GM12878 (cell line): ENCODE data around the gene ULK4. TPM values are rescaled to one million over a fixed set of nuclear protein-coding genes. Genes with fewer than 3 reads are reported as not detected.

Source experiments
- ATAC-seq: fragments of 200-7000 bp; cut with Tn5 transposase; 3 replicates; pipeline ENCODE4 v1.9.1; 2020; ENCODE audit warnings: mild to moderate bottlenecking, moderate library complexity
- BruUV-seq: library from RNA; stranded (reverse); fragments of 400-500 nt; replicated peaks from 2 replicates; lab custom pipeline; 2021; lab: Mats Ljungman, UMichigan
- CTCF ChIA-PET: fragments of 300-600 bp; sonication (Branson Sonifier 250); formaldehyde crosslinking; extraction: SDS; loops from one replicate; lab custom pipeline; 2021; ENCODE audit warnings: inconsistent platforms; lab: Yijun Ruan, JAX
- POLR2A ChIA-PET: fragments of 350-600 bp; formaldehyde crosslinking; extraction: SDS; loops from one replicate; lab custom pipeline; 2021; ENCODE audit warnings: inconsistent platforms; lab: Charles Lee
- RAD21 ChIA-PET: fragments of 300-600 bp; sonication (Branson Sonifier 250); formaldehyde crosslinking; loops from one replicate; lab custom pipeline; 2023; ENCODE audit warnings: antibody characterized with exemption; ENCODE audit not compliant: unreplicated experiment; lab: Charles Lee
- SMC1A ChIA-PET: fragments of 300-600 bp; sonication (Branson Sonifier 250); formaldehyde crosslinking; loops from one replicate; lab custom pipeline; 2023; ENCODE audit not compliant: unreplicated experiment, uncharacterized antibody; lab: Charles Lee
- DNase-seq: peaks from one replicate; pipeline ENCODE4 v3.0.0-alpha.2; 2011; ENCODE audit warnings: low read depth, low spot score
- FAIRE-seq: peaks from 3 replicates; lab custom pipeline; 2011; peaks lifted over from hg19 to GRCh38; lab: Jason Lieb, UNC
- H2AFZ ChIP-seq: 2 replicates; pipeline ENCODE4 v1.6.0; 2011; ENCODE audit warnings: low read depth, low read length, control low read depth; ENCODE audit not compliant: control insufficient read depth
- H3K27ac ChIP-seq: 2 replicates; pipeline ENCODE4 v1.5.1; 2011; ENCODE audit warnings: control low read depth; ENCODE audit not compliant: control insufficient read depth, insufficient read depth
- H3K27me3 ChIP-seq, 2 experiments: replicated peaks in 1 of 2; 2 replicates each; pipeline versions ENCODE4 v1.6.0 to v1.6.1; 2011; ENCODE audit warnings: low read length in 1 of 2; ENCODE audit not compliant: control insufficient read depth in 2 of 2, insufficient read depth in 2 of 2
- H3K36me3 ChIP-seq, 2 experiments: 2 replicates each; pipeline ENCODE4 v1.5.1; 2011; ENCODE audit warnings: low read length in 1 of 2; ENCODE audit not compliant: control insufficient read depth in 2 of 2, insufficient read depth in 2 of 2
- H3K4me1 ChIP-seq: 2 replicates; pipeline ENCODE4 v1.6.1; 2011; ENCODE audit warnings: mild to moderate bottlenecking, low read length, moderate library complexity, mixed read lengths; ENCODE audit not compliant: control insufficient read depth, insufficient read depth
- H3K4me2 ChIP-seq: 2 replicates; pipeline ENCODE4 v1.6.0; 2011; ENCODE audit warnings: control low read depth; ENCODE audit not compliant: control insufficient read depth, insufficient read depth
- H3K4me3 ChIP-seq: fragments of 200-600 bp; sonication (generic); 2 replicates; pipeline ENCODE4 v1.5.1; 2016
- H3K79me2 ChIP-seq: 2 replicates; pipeline ENCODE4 v1.6.0; 2011; ENCODE audit warnings: low read length; ENCODE audit not compliant: control insufficient read depth, insufficient read depth
- H3K9ac ChIP-seq: 2 replicates; pipeline ENCODE4 v1.8.0; 2011; ENCODE audit warnings: low read length, control low read depth, mixed read lengths; ENCODE audit not compliant: control insufficient read depth, insufficient read depth
- H3K9me3 ChIP-seq: replicated peaks from 3 replicates; pipeline ENCODE4 v1.5.1; 2011; ENCODE audit warnings: mild to moderate bottlenecking, low read length; ENCODE audit not compliant: control insufficient read depth, insufficient read depth
- H4K20me1 ChIP-seq: 2 replicates; pipeline ENCODE4 v1.6.0; 2011; ENCODE audit not compliant: control insufficient read depth, insufficient read depth
- BCL11A ChIP-seq: IDR thresholded peaks from 2 replicates; pipeline ENCODE4 v1.6.1; 2011; ENCODE audit warnings: low read depth, low read length
- CBFB ChIP-seq: IDR thresholded peaks from 2 replicates; pipeline ENCODE4 v1.6.1; 2016; ENCODE audit warnings: antibody characterized with exemption, low read depth
- EED ChIP-seq: sonication (generic); IDR thresholded peaks from 2 replicates; pipeline ENCODE4 v1.6.1; 2016; ENCODE audit warnings: antibody characterized with exemption, low read depth
- HDGF ChIP-seq: fragments of 450-650 bp; IDR thresholded peaks from 2 replicates; pipeline ENCODE4 v1.6.1; 2016; ENCODE audit warnings: antibody characterized with exemption
- IRF4 ChIP-seq: IDR thresholded peaks from 2 replicates; pipeline ENCODE4 v1.6.1; 2011; ENCODE audit warnings: low read depth, low read length
- KDM1A ChIP-seq: fragments of 200-600 bp; sonication (generic); IDR thresholded peaks from 2 replicates; pipeline ENCODE4 v1.6.1; 2016; ENCODE audit warnings: borderline replicate concordance
- MYC ChIP-seq: IDR thresholded peaks from 2 replicates; pipeline ENCODE4 v1.6.1; 2011; ENCODE audit warnings: mild to moderate bottlenecking, low read length, moderate library complexity, inconsistent platforms; ENCODE audit not compliant: insufficient read depth, insufficient replicate concordance, insufficient read length, severe bottlenecking
- PKNOX1 ChIP-seq: fragments of 450-650 bp; IDR thresholded peaks from 2 replicates; pipeline ENCODE4 v1.6.1; 2016; ENCODE audit warnings: mild to moderate bottlenecking
- POU2F2 ChIP-seq: IDR thresholded peaks from 3 replicates; pipeline ENCODE4 v1.6.1; 2011; ENCODE audit warnings: low read depth, mild to moderate bottlenecking, low read length, borderline replicate concordance
- SMAD5 ChIP-seq: IDR thresholded peaks from 2 replicates; pipeline ENCODE4 v1.6.1; 2016; ENCODE audit warnings: antibody characterized with exemption, low read depth
- SREBF1 ChIP-seq: IDR thresholded peaks from 2 replicates; pipeline ENCODE4 v1.6.1; 2012; ENCODE audit warnings: mild to moderate bottlenecking, low read length
- SREBF2 ChIP-seq: IDR thresholded peaks from 2 replicates; pipeline ENCODE4 v1.6.1; 2012; ENCODE audit warnings: mild to moderate bottlenecking, low read length
- TBL1XR1 ChIP-seq: IDR thresholded peaks from 2 replicates; pipeline ENCODE4 v1.6.1; 2012; ENCODE audit warnings: low read depth, low read length, improper control_type of control experiment
- TCF3 ChIP-seq: IDR thresholded peaks from 2 replicates; pipeline ENCODE4 v1.6.1; 2012; ENCODE audit warnings: low read depth, mild to moderate bottlenecking, low read length, borderline replicate concordance; ENCODE audit not compliant: insufficient read depth
- WGBS: methylation state at CpG from one replicate; pipeline ENCODE4 v1.1.6; 2016; ENCODE audit warnings: low lambda C conversion rate; ENCODE audit not compliant: insufficient replicate concordance, insufficient coverage; ENCODE audit errors: missing lambda C conversion rate; 5-methylcytosine and 5-hydroxymethylcytosine counted together
- in situ Hi-C: fragments of 300-500 bp; cut with MboI; formaldehyde crosslinking; loops from 9 replicates; pipeline ENCODE4 v1.14.3; 2018; ENCODE audit warnings: mixed read lengths
- intact Hi-C: fragments of 100-400 bp; cut with micrococcal nuclease; formaldehyde crosslinking; loops from one replicate; pipeline ENCODE4 v1.14.2; 2022; ENCODE audit not compliant: unreplicated experiment
- polyA plus RNA-seq, 11 experiments: library from polyadenylated mRNA; depleted of rRNA in 4 of 11; unstranded in 6 of 11; stranded (reverse) in 5 of 11; fragments of >200 nt; fragmentation: Nextera tagmentation in 4 of 11; fragmentation: Illumina TruSeq in 1 of 11; extraction: Ambion mirVana in 4 of 11; extraction: Trizol in 1 of 11; gene quantifications; 1 replicate in 1 of 11; 2 replicates in 10 of 11; pipeline versions ENCODE4 v1.2.1 to v1.2.3, GENCODE V29; 2011 to 2016; ENCODE audit warnings: inconsistent platforms in 2 of 11, missing spikeins in 2 of 11, low read depth in 1 of 11
- total RNA-seq, 4 experiments: library from RNA; depleted of rRNA in 3 of 4; stranded (reverse); fragments of >200 nt in 3 of 4; fragmentation: Illumina TruSeq in 1 of 4; extraction: Trizol in 1 of 4; gene quantifications; 2 replicates each; pipeline versions ENCODE4 v1.2.1 to v1.2.3, GENCODE V29; 2013 to 2021
- TF ChIP-seq, protein P1 (sequence below): fragments of 450-650 bp; IDR thresholded peaks from 2 replicates; pipeline ENCODE4 v1.6.1; 2017; ENCODE audit warnings: mild to moderate bottlenecking, moderate library complexity

Gene ULK4
- total and polyA plus RNA-seq, 10 of the 15 experiments (the other 5 are each of a cell fraction or from before 2014, with no cell fraction given) = 3.5 to 7.6 (median 6.3) TPM

DNA sequence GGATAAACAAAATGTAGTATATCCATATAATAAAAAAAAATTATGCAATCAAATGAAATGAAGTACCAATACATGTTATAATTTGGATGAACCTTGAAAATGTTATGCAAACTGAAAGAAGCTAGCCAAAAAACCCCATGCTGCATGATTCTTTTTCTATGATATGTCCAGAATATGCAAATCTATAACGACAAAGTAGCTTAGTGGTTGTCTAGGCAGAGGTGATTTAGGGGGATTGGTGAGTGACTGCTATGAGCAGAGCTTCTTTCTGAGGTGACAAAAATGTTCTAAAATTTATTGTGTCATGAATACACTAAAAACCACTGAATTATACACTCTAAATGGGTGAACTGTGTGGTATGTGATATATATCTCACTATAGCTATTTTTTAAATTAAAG is 438.0 kb downstream of the ULK4 start:
- CTCF ChIA-PET = interaction anchor here (0.6 kb wide), 1 partner anchor 124 kb away, joined by 4 read pairs; no protein-coding TSS in a partner anchor
- RAD21 ChIA-PET = no interaction called here
- ATAC-seq (peak; percentile 48), DNase-seq (no peak), FAIRE-seq (no peak)
- H3K36me3 ChIP-seq = no peaks in the 10 kb centered on the region
- H2AFZ ChIP-seq = no peak overlapping the region
- 39% methylated on average over 1 of the region's 1 CpG for WGBS
- no peaks in the 10 kb centered on the region for H4K20me1 ChIP-seq
- POLR2A ChIA-PET = no interaction called here
- TF ChIP-seq PKNOX1 (peak; percentile 44; the same call in 1 of the 2 replicates), CBFB (no peak), POU2F2 (peak; percentile 50; the same call in 1 of the 3 replicates), SREBF1 (no peak), SMAD5 (no peak)
- H3K4me3 ChIP-seq = no peak overlapping the region
- BruUV-seq = no TSS peak
- no peaks in the 10 kb centered on the region for H3K9me3 ChIP-seq
- in situ Hi-C loops = no loop called here
- peaks cover 39% of the 10 kb centered on the region for H3K4me1 ChIP-seq
- no peak overlapping the region for H3K4me2 ChIP-seq
- no peaks in the 10 kb centered on the region for H3K79me2 ChIP-seq
- intact Hi-C loops = no loop called here
- H3K27ac ChIP-seq = no peak overlapping the region
- H3K27me3 ChIP-seq = no peaks in the 10 kb centered on the region
- no peak overlapping the region for H3K9ac ChIP-seq
- SMC1A ChIA-PET = no interaction called here

GRCh38 chr3:41522612-41523011 is 439.3 kb downstream of the ULK4 start:
- CTCF ChIA-PET = no interaction called here
- POLR2A ChIA-PET = interaction anchor here (0.6 kb wide), 1 partner anchor 303 kb away, joined by 7 read pairs; no protein-coding TSS in a partner anchor
- no peaks in the 10 kb centered on the region for H3K79me2 ChIP-seq
- peak overlapping the region; percentile 3 for H3K27ac ChIP-seq
- peak overlapping the region; percentile 32 for H3K4me2 ChIP-seq
- no peak overlapping the region; the same call in 1 of the 2 replicates for H2AFZ ChIP-seq
- RAD21 ChIA-PET = no interaction called here
- no peak overlapping the region for H3K9ac ChIP-seq
- H3K27me3 ChIP-seq = no peaks in the 10 kb centered on the region
- ATAC-seq (peak; percentile 78), FAIRE-seq (peak; percentile 70), DNase-seq (peak; percentile 53)
- intact Hi-C loops (no loop called here), in situ Hi-C loops (no loop called here)
- H3K4me1 ChIP-seq = peaks cover 39% of the 10 kb centered on the region
- H4K20me1 ChIP-seq = no peaks in the 10 kb centered on the region
- no peaks in the 10 kb centered on the region for H3K36me3 ChIP-seq
- no peaks in the 10 kb centered on the region for H3K9me3 ChIP-seq
- BruUV-seq = no TSS peak
- H3K4me3 ChIP-seq = peak overlapping the region; percentile 18; the same call in 1 of the 2 replicates
- WGBS = 23% methylated on average over 2 of the region's 2 CpGs
- SMC1A ChIA-PET = no interaction called here
- TF ChIP-seq BCL11A = 0 out of 2 replicates have a peak, but pooled peaks have one; percentile 30
- TF ChIP-seq KDM1A = no peak
- no peak for TF ChIP-seq HDGF
- peak; percentile 70; the same call in 1 of the 2 replicates for TF ChIP-seq EED
- TF ChIP-seq TCF3 = peak; percentile 95
- TF ChIP-seq TBL1XR1 = no peak
- TF ChIP-seq, protein P1, sequence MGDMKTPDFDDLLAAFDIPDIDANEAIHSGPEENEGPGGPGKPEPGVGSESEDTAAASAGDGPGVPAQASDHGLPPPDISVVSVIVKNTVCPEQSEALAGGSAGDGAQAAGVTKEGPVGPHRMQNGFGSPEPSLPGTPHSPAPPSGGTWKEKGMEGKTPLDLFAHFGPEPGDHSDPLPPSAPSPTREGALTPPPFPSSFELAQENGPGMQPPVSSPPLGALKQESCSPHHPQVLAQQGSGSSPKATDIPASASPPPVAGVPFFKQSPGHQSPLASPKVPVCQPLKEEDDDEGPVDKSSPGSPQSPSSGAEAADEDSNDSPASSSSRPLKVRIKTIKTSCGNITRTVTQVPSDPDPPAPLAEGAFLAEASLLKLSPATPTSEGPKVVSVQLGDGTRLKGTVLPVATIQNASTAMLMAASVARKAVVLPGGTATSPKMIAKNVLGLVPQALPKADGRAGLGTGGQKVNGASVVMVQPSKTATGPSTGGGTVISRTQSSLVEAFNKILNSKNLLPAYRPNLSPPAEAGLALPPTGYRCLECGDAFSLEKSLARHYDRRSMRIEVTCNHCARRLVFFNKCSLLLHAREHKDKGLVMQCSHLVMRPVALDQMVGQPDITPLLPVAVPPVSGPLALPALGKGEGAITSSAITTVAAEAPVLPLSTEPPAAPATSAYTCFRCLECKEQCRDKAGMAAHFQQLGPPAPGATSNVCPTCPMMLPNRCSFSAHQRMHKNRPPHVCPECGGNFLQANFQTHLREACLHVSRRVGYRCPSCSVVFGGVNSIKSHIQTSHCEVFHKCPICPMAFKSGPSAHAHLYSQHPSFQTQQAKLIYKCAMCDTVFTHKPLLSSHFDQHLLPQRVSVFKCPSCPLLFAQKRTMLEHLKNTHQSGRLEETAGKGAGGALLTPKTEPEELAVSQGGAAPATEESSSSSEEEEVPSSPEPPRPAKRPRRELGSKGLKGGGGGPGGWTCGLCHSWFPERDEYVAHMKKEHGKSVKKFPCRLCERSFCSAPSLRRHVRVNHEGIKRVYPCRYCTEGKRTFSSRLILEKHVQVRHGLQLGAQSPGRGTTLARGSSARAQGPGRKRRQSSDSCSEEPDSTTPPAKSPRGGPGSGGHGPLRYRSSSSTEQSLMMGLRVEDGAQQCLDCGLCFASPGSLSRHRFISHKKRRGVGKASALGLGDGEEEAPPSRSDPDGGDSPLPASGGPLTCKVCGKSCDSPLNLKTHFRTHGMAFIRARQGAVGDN = no peak
- no peak for TF ChIP-seq SREBF2
- TF ChIP-seq MYC = no peak
- TF ChIP-seq IRF4 = peak; percentile 47; the same call in 1 of the 2 replicates
